Measurements from ENCODE around the gene SBNO2.

Gene SBNO2

GRCh38 chr19:1088416-1089010, 85.6 kb downstream of the SBNO2 start:
- DNase-seq (ENCODE audit: low read depth), result no peak

- no peak for DNase-seq (ENCODE audit: low read depth)
These were observed 86.2 kb downstream of the SBNO2 start for GRCh38 chr19:1087813-1088415.

GRCh38 chr19:1086613-1087012, 87.5 kb downstream of the SBNO2 start:
- DNase-seq (ENCODE audit: low read depth), result no peak

- DNase-seq (ENCODE audit: low read depth), result no peak
These were observed 88.2 kb downstream of the SBNO2 start for GRCh38 chr19:1085676-1086442.

GRCh38 chr19:1085053-1085658, 88.9 kb downstream of the SBNO2 start:
- no peak for DNase-seq (ENCODE audit: low read depth)

- no peak for DNase-seq (ENCODE audit: low read depth)
These were observed 89.8 kb downstream of the SBNO2 start for GRCh38 chr19:1084024-1084868.

GRCh38 chr19:1082928-1083816, 90.9 kb downstream of the SBNO2 start:
- DNase-seq (ENCODE audit: low read depth), result no peak

- DNase-seq (ENCODE audit: low read depth), result no peak
These were observed 91.7 kb downstream of the SBNO2 start for GRCh38 chr19:1082165-1082927.

- DNase-seq (ENCODE audit: low read depth), result no peak
These were observed 92.5 kb downstream of the SBNO2 start for GRCh38 chr19:1081301-1082164.

GRCh38 chr19:1080360-1081161, 93.5 kb downstream of the SBNO2 start:
- DNase-seq (ENCODE audit: low read depth), result no peak

GRCh38 chr19:1079566-1080111, 94.4 kb downstream of the SBNO2 start:
- DNase-seq (ENCODE audit: low read depth), result no peak

GRCh38 chr19:1076951-1077350, 97.1 kb downstream of the SBNO2 start:
- DNase-seq (ENCODE audit: low read depth), result no peak

GRCh38 chr19:1076046-1076386, 98.1 kb downstream of the SBNO2 start:
- DNase-seq (ENCODE audit: low read depth), result no peak

- DNase-seq (ENCODE audit: low read depth), result no peak
These were observed 99.4 kb downstream of the SBNO2 start for GRCh38 chr19:1074544-1075283.

GRCh38 chr19:1073956-1074517, 100.0 kb downstream of the SBNO2 start:
- no peak for DNase-seq (ENCODE audit: low read depth)

- DNase-seq (ENCODE audit: low read depth), result no peak
These were observed 100.8 kb downstream of the SBNO2 start for GRCh38 chr19:1073063-1073955.

All from stromal cell of bone marrow (primary cell).